PC-9 (cell line): Measurements from ENCODE around the gene GNPDA2. TPM values are rescaled to one million over a fixed set of nuclear protein-coding genes. Genes with fewer than 3 reads are reported as not detected.

Experiments used
- BruUV-seq: library from RNA; stranded (reverse); fragments of 400-500 nt; replicated peaks from 2 replicates; lab custom pipeline; 2021; lab: Mats Ljungman, UMichigan
- CTCF ChIA-PET: fragments of 300-600 bp; sonication (Branson Sonifier 250); formaldehyde crosslinking; loops from one replicate; lab custom pipeline; 2022; ENCODE audit warnings: antibody characterized with exemption; lab: Charles Lee
- POLR2A ChIA-PET: fragments of 300-600 bp; sonication (Branson Sonifier 250); formaldehyde crosslinking; loops from one replicate; lab custom pipeline; 2022; ENCODE audit warnings: antibody characterized with exemption; ENCODE audit not compliant: unreplicated experiment; lab: Charles Lee
- DNase-seq, 2 experiments: peaks; one replicate each; pipeline versions ENCODE4 v3.0.0 to v3.0.0-alpha.2; 2015 to 2022; ENCODE audit warnings: mixed read lengths in 1 of 2
- H2AFZ ChIP-seq: fragments of 200-600 bp; sonication (generic); 2 replicates; pipeline ENCODE4 v1.8.1; 2017; ENCODE audit warnings: antibody characterized with exemption
- H3F3A ChIP-seq: fragments of 200-600 bp; sonication (generic); 2 replicates; pipeline ENCODE4 v1.8.1; 2017; ENCODE audit warnings: antibody characterized with exemption, mild to moderate bottlenecking, low read depth; ENCODE audit not compliant: insufficient read depth
- H3K27ac ChIP-seq: fragments of 200-600 bp; sonication (generic); 2 replicates; pipeline ENCODE4 v1.6.1; 2016; ENCODE audit warnings: mixed run types
- H3K27me3 ChIP-seq: fragments of 200-600 bp; sonication (generic); 2 replicates; pipeline ENCODE4 v1.6.1; 2016; ENCODE audit warnings: low read depth, mixed run types; ENCODE audit not compliant: insufficient read depth
- H3K36me3 ChIP-seq: fragments of 200-600 bp; sonication (generic); 2 replicates; pipeline ENCODE4 v1.6.1; 2016; ENCODE audit warnings: low read depth, mixed run types
- H3K4me1 ChIP-seq: fragments of 200-600 bp; sonication (generic); replicated peaks from 2 replicates; pipeline ENCODE4 v1.6.1; 2016; ENCODE audit warnings: mixed run types; ENCODE audit not compliant: insufficient read depth
- H3K4me2 ChIP-seq: fragments of 200-600 bp; sonication (generic); 2 replicates; pipeline ENCODE4 v1.6.1; 2017; ENCODE audit warnings: mixed run types
- H3K4me3 ChIP-seq: fragments of 200-600 bp; sonication (generic); 2 replicates; pipeline ENCODE4 v1.6.1; 2016; ENCODE audit warnings: mixed run types
- H3K79me2 ChIP-seq: fragments of 200-600 bp; sonication (generic); 2 replicates; pipeline ENCODE4 v1.6.1; 2017; ENCODE audit warnings: low read depth, mixed run types
- H3K9me2 ChIP-seq: fragments of 200-600 bp; sonication (generic); 2 replicates; pipeline ENCODE4 v1.8.1; 2017; ENCODE audit warnings: mild to moderate bottlenecking; ENCODE audit not compliant: insufficient read depth
- H3K9me3 ChIP-seq: fragments of 200-600 bp; sonication (generic); 2 replicates; pipeline ENCODE4 v1.8.1; 2016; ENCODE audit warnings: low read depth; ENCODE audit not compliant: insufficient read depth
- H4K20me1 ChIP-seq: fragments of 200-600 bp; sonication (generic); 2 replicates; pipeline ENCODE4 v1.8.1; 2017; ENCODE audit not compliant: insufficient read depth
- EZH2 ChIP-seq: fragments of 200-600 bp; sonication (generic); IDR thresholded peaks from 2 replicates; pipeline ENCODE4 v1.8.0; 2017; ENCODE audit warnings: antibody characterized with exemption, low read depth
- intact Hi-C: fragments of 100-400 bp; cut with micrococcal nuclease; formaldehyde crosslinking; loops from one replicate; pipeline ENCODE4 v1.10.0; 2022; ENCODE audit not compliant: unreplicated experiment
- total RNA-seq: library from RNA; stranded (reverse); gene quantifications from 2 replicates; pipeline ENCODE4 v1.2.3, GENCODE V29; 2021
- TF ChIP-seq, protein P1 (sequence below): fragments of 200-600 bp; sonication (generic); conservative IDR thresholded peaks from 2 replicates; pipeline ENCODE4 v1.6.1; 2017; ENCODE audit warnings: mixed run types, antibody characterized with exemption, mild to moderate bottlenecking, moderate library complexity

Gene GNPDA2
- total RNA-seq, 1 experiment from 2014 or later = 14.6 TPM

DNA sequence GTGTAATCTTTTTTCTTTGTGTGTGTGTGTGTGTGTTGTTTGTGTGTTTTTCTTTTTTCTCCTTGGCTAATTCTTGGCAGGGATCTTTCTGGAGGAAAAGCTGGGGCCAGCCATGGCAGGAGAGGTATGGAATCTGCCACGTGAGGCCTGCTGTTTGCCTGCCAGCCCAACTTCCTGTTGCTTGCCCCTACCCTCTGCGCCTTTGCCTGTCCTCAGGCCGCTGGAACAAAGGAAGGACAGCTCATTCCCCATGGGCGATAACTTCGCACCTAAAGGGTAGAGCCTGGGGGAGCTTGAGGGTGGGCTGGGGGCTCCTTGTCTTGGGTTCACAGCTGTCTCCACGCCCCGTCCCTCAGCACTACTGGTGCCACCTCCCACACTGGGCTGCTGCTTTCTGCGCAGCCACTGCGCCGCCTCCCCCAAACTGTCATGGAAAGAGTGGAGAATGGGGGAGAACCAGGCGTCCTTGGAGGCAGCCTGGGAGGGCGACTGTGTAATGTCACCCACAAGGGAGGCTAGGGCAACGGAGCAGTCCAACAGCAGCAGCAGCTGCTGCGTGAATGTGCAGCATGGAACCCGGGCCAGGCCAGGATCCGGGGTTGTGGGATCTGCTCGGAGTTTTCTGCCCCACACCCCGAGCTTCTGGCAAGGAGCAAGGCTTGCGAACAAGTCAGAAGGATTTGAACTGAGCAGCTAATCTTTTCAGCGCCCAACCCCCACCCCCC is 62.7 kb downstream of the GNPDA2 start:
- ChIA-PET POLR2A (no interaction called here), CTCF (no interaction called here)
- no peak overlapping the region for H3K27ac ChIP-seq
- no peaks in the 10 kb centered on the region for H3K9me3 ChIP-seq
- no peak overlapping the region for H3K4me3 ChIP-seq
- H3K36me3 ChIP-seq = no peaks in the 10 kb centered on the region
- H3K79me2 ChIP-seq = no peaks in the 10 kb centered on the region
- H3K4me2 ChIP-seq = no peak overlapping the region
- no peak for TF ChIP-seq EZH2
- TF ChIP-seq, protein P1, sequence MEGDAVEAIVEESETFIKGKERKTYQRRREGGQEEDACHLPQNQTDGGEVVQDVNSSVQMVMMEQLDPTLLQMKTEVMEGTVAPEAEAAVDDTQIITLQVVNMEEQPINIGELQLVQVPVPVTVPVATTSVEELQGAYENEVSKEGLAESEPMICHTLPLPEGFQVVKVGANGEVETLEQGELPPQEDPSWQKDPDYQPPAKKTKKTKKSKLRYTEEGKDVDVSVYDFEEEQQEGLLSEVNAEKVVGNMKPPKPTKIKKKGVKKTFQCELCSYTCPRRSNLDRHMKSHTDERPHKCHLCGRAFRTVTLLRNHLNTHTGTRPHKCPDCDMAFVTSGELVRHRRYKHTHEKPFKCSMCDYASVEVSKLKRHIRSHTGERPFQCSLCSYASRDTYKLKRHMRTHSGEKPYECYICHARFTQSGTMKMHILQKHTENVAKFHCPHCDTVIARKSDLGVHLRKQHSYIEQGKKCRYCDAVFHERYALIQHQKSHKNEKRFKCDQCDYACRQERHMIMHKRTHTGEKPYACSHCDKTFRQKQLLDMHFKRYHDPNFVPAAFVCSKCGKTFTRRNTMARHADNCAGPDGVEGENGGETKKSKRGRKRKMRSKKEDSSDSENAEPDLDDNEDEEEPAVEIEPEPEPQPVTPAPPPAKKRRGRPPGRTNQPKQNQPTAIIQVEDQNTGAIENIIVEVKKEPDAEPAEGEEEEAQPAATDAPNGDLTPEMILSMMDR = no peak
- H2AFZ ChIP-seq = no peak overlapping the region
- no peaks in the 10 kb centered on the region for H3K27me3 ChIP-seq
- DNase-seq = no peak
- no peaks in the 10 kb centered on the region for H3K9me2 ChIP-seq
- H3K4me1 ChIP-seq = no peaks in the 10 kb centered on the region
- H4K20me1 ChIP-seq = 0 out of 2 replicates have a peak, but pooled peaks cover 3% of the 10 kb centered on the region
- intact Hi-C loops = loop anchor here (10.0 kb wide), 1 partner anchor 1611 kb away; no protein-coding TSS in a partner anchor
- BruUV-seq = no TSS peak
- H3F3A ChIP-seq = no peaks in the 10 kb centered on the region

DNA sequence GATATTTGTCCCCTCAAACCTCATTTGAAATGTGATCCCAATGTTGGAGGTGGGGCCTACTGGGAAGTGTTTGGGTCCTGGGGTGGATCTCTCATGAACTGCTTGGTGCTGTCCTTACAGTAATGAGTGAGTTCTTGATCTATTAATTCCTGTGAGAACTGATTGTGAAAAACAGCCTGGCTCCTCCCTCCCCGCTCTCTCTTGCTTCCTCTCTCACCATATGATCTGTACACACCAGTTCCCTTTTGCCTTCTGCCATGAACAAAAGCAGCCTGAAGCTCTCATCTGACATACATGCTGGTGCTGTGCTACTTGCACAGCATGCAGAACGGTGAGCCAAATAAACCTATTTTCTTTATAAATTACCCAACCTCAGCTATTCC is 63.7 kb downstream of the GNPDA2 start:
- no peak overlapping the region for H3K4me3 ChIP-seq
- no peaks in the 10 kb centered on the region for H3K9me3 ChIP-seq
- no peak overlapping the region for H2AFZ ChIP-seq
- H3K27ac ChIP-seq = no peak overlapping the region
- no peaks in the 10 kb centered on the region for H3K4me1 ChIP-seq
- intact Hi-C loops = loop anchor here (10.0 kb wide), 1 partner anchor 1612 kb away; no protein-coding TSS in a partner anchor
- 0 out of 2 replicates have a peak, but pooled peaks cover 3% of the 10 kb centered on the region for H4K20me1 ChIP-seq
- CTCF ChIA-PET = no interaction called here
- H3K4me2 ChIP-seq = no peak overlapping the region
- no peaks in the 10 kb centered on the region for H3K79me2 ChIP-seq
- TF ChIP-seq, protein P1 = no peak
- TF ChIP-seq EZH2 = no peak
- no peaks in the 10 kb centered on the region for H3K9me2 ChIP-seq
- DNase-seq = no peak
- no peaks in the 10 kb centered on the region for H3K27me3 ChIP-seq
- POLR2A ChIA-PET = no interaction called here
- no peaks in the 10 kb centered on the region for H3K36me3 ChIP-seq
- H3F3A ChIP-seq = no peaks in the 10 kb centered on the region
- no TSS peak for BruUV-seq

DNA sequence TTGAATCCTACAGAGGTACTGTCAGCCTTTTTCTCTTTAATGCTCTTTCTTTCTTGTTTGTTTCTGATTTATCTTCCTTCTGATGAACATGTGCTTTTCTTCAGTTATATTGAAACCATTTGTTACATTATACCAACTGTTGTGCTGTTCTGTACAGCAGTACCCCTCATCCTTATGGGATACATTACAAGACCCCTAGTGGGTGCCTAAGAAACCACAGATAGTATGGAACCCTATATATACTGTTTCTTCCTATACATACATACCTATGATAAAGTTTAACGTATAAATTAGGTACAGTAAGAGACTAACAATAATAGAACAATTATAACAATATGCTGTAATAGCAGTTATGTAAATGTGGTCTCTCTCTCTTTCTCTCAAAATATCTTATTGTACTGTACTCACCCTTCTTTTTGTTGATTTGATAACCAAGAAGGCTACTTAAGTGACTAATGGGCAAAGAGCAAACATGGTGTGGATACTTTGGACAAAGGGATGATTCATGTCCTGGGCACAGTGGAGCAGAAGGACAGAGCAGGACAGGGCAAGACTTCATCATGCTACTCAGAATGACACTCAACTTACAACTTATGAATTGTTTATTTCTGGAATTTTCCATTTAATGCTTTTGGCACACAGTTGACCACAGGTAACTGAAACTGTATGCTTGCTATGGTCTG is 64.3 kb downstream of the GNPDA2 start:
- TF ChIP-seq, protein P1 = no peak
- TF ChIP-seq EZH2 = no peak
- H4K20me1 ChIP-seq = 0 out of 2 replicates have a peak, but pooled peaks cover 3% of the 10 kb centered on the region
- no peaks in the 10 kb centered on the region for H3K27me3 ChIP-seq
- no peaks in the 10 kb centered on the region for H3K4me1 ChIP-seq
- no TSS peak for BruUV-seq
- no peaks in the 10 kb centered on the region for H3K79me2 ChIP-seq
- intact Hi-C loops = loop anchor here (10.0 kb wide), 1 partner anchor 1613 kb away; no protein-coding TSS in a partner anchor
- ChIA-PET POLR2A (no interaction called here), CTCF (no interaction called here)
- H3K36me3 ChIP-seq = no peaks in the 10 kb centered on the region
- H3K27ac ChIP-seq = no peak overlapping the region
- H3F3A ChIP-seq = no peaks in the 10 kb centered on the region
- no peak for DNase-seq
- no peak overlapping the region for H3K4me2 ChIP-seq
- H2AFZ ChIP-seq = no peak overlapping the region
- no peaks in the 10 kb centered on the region for H3K9me3 ChIP-seq
- H3K4me3 ChIP-seq = no peak overlapping the region
- no peaks in the 10 kb centered on the region for H3K9me2 ChIP-seq
